Glutamatergic neuron (in vitro differentiated cells): ENCODE data around the gene EIF4B. TPM values are rescaled to one million over a fixed set of nuclear protein-coding genes. Genes with fewer than 3 reads are reported as not detected.

Source experiments
- DNase-seq: peaks from one replicate; pipeline ENCODE4 v3.0.0; 2022
- H3K27ac Mint-ChIP-seq: one replicate; pipeline ENCODE4 v1.8.0; 2020; ENCODE audit warnings: mild to moderate bottlenecking, mixed read lengths, inconsistent platforms; ENCODE audit not compliant: unreplicated experiment
- H3K27me3 Mint-ChIP-seq: one replicate; pipeline ENCODE4 v1.8.0; 2020; ENCODE audit warnings: mild to moderate bottlenecking, moderate library complexity, mixed read lengths, inconsistent platforms; ENCODE audit not compliant: unreplicated experiment
- H3K36me3 Mint-ChIP-seq: one replicate; pipeline ENCODE4 v1.8.0; 2020; ENCODE audit warnings: mild to moderate bottlenecking, mixed read lengths, inconsistent platforms; ENCODE audit not compliant: unreplicated experiment
- H3K4me1 Mint-ChIP-seq: one replicate; pipeline ENCODE4 v1.8.0; 2020; ENCODE audit warnings: mild to moderate bottlenecking, low read depth, mixed read lengths, inconsistent platforms; ENCODE audit not compliant: unreplicated experiment
- H3K4me3 Mint-ChIP-seq: one replicate; pipeline ENCODE4 v1.8.0; 2020; ENCODE audit warnings: mild to moderate bottlenecking, mixed read lengths, inconsistent platforms; ENCODE audit not compliant: unreplicated experiment
- H3K9me3 Mint-ChIP-seq: one replicate; pipeline ENCODE4 v1.8.0; 2020; ENCODE audit warnings: mild to moderate bottlenecking, moderate library complexity, mixed read lengths, inconsistent platforms; ENCODE audit not compliant: unreplicated experiment
- total RNA-seq: library from RNA; stranded (reverse); fragmentation: NEBNext Ultra II Directional; extraction: Animal tissue kit (Norgen Biotek cat#: 25700); gene quantifications from one replicate; pipeline ENCODE4 v1.2.1, GENCODE V29; 2021; ENCODE audit not compliant: unreplicated experiment
- TF ChIP-seq, protein P1 (sequence below): fragments of 200-600 bp; sonication (generic); IDR thresholded peaks from one replicate; pipeline ENCODE4 v1.5.0; 2021; ENCODE audit not compliant: partially characterized antibody, unreplicated experiment

Gene EIF4B
- total RNA-seq, 1 donor from 2014 or later, result 283 TPM

GRCh38 chr12:53071591-53072551 is 65.6 kb downstream of the EIF4B start:
- Mint-ChIP-seq H3K4me1 (peaks cover 2% of the 10 kb centered on the region), H3K9me3 (peaks cover 4% of the 10 kb centered on the region), H3K27ac (no peak overlapping the region), H3K4me3 (no peak overlapping the region), H3K27me3 (peaks cover 5% of the 10 kb centered on the region), H3K36me3 (peaks cover 10% of the 10 kb centered on the region)
- TF ChIP-seq, protein P1, sequence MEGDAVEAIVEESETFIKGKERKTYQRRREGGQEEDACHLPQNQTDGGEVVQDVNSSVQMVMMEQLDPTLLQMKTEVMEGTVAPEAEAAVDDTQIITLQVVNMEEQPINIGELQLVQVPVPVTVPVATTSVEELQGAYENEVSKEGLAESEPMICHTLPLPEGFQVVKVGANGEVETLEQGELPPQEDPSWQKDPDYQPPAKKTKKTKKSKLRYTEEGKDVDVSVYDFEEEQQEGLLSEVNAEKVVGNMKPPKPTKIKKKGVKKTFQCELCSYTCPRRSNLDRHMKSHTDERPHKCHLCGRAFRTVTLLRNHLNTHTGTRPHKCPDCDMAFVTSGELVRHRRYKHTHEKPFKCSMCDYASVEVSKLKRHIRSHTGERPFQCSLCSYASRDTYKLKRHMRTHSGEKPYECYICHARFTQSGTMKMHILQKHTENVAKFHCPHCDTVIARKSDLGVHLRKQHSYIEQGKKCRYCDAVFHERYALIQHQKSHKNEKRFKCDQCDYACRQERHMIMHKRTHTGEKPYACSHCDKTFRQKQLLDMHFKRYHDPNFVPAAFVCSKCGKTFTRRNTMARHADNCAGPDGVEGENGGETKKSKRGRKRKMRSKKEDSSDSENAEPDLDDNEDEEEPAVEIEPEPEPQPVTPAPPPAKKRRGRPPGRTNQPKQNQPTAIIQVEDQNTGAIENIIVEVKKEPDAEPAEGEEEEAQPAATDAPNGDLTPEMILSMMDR, result no peak
- no peak for DNase-seq

- Mint-ChIP-seq H3K36me3 (peaks cover 10% of the 10 kb centered on the region), H3K9me3 (peaks cover 4% of the 10 kb centered on the region), H3K4me1 (peaks cover 2% of the 10 kb centered on the region)
Measured at GRCh38 chr12:53073881-53074280, 67.6 kb downstream of the EIF4B start.

GRCh38 chr12:53074283-53074998 is 68.2 kb downstream of the EIF4B start:
- no peak for DNase-seq
- TF ChIP-seq, protein P1, result no peak
- Mint-ChIP-seq H3K9me3 (peaks cover 4% of the 10 kb centered on the region), H3K27me3 (peaks cover 5% of the 10 kb centered on the region), H3K4me1 (peaks cover 2% of the 10 kb centered on the region), H3K27ac (no peak overlapping the region), H3K36me3 (peaks cover 10% of the 10 kb centered on the region), H3K4me3 (no peak overlapping the region)

More at GRCh38 chr12:53073881-53074280, 67.6 kb downstream of the EIF4B start:
- H3K27ac Mint-ChIP-seq, result no peak overlapping the region
- H3K27me3 Mint-ChIP-seq, result peaks cover 5% of the 10 kb centered on the region
- no peak for DNase-seq
- no peak overlapping the region for H3K4me3 Mint-ChIP-seq
- TF ChIP-seq, protein P1, result no peak

DNA sequence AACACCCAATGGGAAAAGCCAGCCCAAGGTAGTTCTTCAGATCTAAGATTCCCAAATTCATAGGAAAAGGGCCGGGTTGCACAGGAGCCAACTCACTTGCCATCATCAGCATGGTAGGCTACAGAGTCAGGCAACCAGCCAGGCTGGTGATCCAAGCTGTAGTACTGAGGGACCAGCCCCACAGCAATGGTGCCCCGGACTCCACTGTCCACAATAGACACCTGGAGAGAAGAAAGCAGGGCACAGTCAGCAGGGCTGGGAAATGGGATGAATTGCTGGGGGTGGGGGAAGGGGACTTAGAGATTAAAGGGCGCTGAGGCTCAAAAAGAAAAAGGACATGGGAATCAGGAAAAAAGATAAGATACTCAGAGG is 68.7 kb downstream of the EIF4B start:
- peaks cover 2% of the 10 kb centered on the region for H3K4me1 Mint-ChIP-seq

More for the DNA sequence above, 68.7 kb downstream of the EIF4B start:
- TF ChIP-seq, protein P1, result no peak
- Mint-ChIP-seq H3K27me3 (peaks cover 5% of the 10 kb centered on the region), H3K4me3 (no peak overlapping the region), H3K27ac (no peak overlapping the region), H3K9me3 (peaks cover 4% of the 10 kb centered on the region), H3K36me3 (peaks cover 10% of the 10 kb centered on the region)
- DNase-seq, result no peak
